A549 (cell line): ENCODE measurements around the gene TNN. TPM values are rescaled to one million over a fixed set of nuclear protein-coding genes. Genes with fewer than 3 reads are reported as not detected.

Source experiments
- ATAC-seq, 2 experiments: fragments of 200-7000 bp in 1 of 2; fragments of >200 bp in 1 of 2; cut with Nextera tagmentation in 1 of 2; cut with Tn5 transposase in 1 of 2; 3 replicates each; pipeline versions ENCODE4 v1.8.0 to v1.9.1; 2018 to 2020; ENCODE audit warnings: mild to moderate bottlenecking in 1 of 2, moderate library complexity in 1 of 2
- CTCF ChIA-PET: fragments of 300-600 bp; sonication (Branson Sonifier 250); formaldehyde crosslinking; extraction: SDS; loops from one replicate; lab custom pipeline; 2021; ENCODE audit warnings: antibody characterized with exemption, inconsistent platforms; lab: Yijun Ruan, JAX
- POLR2A ChIA-PET: fragments of 350-600 bp; formaldehyde crosslinking; extraction: SDS; loops from one replicate; lab custom pipeline; 2021; ENCODE audit warnings: antibody characterized with exemption, inconsistent platforms; lab: Yijun Ruan, JAX
- DNase-seq, 2 experiments: peaks; one replicate each; pipeline versions ENCODE4 v3.0.0 to v3.0.0-alpha.2; 2011 to 2016; ENCODE audit warnings: low read depth in 1 of 2, low spot score in 1 of 2
- FAIRE-seq: peaks from 2 replicates; lab custom pipeline; 2011; peaks lifted over from hg19 to GRCh38; lab: Jason Lieb, UNC
- H3K27ac ChIP-seq, 2 experiments: fragments of >200 bp; sonication (Bioruptor Twin); formaldehyde crosslinking; 3 replicates each; pipeline ENCODE4 v1.5.1; 2016 to 2017
- H3K4me1 ChIP-seq: fragments of >200 bp; sonication (Bioruptor Twin); formaldehyde crosslinking; 3 replicates; pipeline ENCODE4 v1.6.1; 2016
- H3K4me2 ChIP-seq: fragments of >200 bp; sonication (Bioruptor Twin); formaldehyde crosslinking; 3 replicates; pipeline ENCODE4 v1.6.1; 2016
- H3K4me3 ChIP-seq: fragments of >200 bp; sonication (Bioruptor Twin); formaldehyde crosslinking; 3 replicates; pipeline ENCODE4 v1.5.1; 2016
- H3K9me3 ChIP-seq: fragments of >200 bp; sonication (Bioruptor Twin); formaldehyde crosslinking; 3 replicates; pipeline ENCODE4 v1.6.1; 2016
- ATOH8 ChIP-seq: fragments of 250-450 bp; sonication (Bioruptor Pico); IDR thresholded peaks from 2 replicates; pipeline ENCODE4 v1.5.0; 2020; ENCODE audit warnings: low read depth, mild to moderate bottlenecking, moderate library complexity
- BHLHE40 ChIP-seq: IDR thresholded peaks from 2 replicates; pipeline ENCODE4 v1.6.1; 2012; ENCODE audit warnings: low read depth, low read length, inconsistent platforms
- CBX2 ChIP-seq: fragments of 200-600 bp; sonication (generic); IDR thresholded peaks from 2 replicates; pipeline ENCODE4 v1.6.1; 2016; ENCODE audit warnings: low read depth, mild to moderate bottlenecking, borderline replicate concordance
- CEBPB ChIP-seq, 2 experiments: fragments of >200 bp in 1 of 2; sonication (Bioruptor Twin) in 1 of 2; formaldehyde crosslinking in 1 of 2; IDR thresholded peaks; 2 replicates each; pipeline ENCODE4 v1.6.1; 2012 to 2016
- CHD2 ChIP-seq: fragments of 150-350 bp; IDR thresholded peaks from 2 replicates; pipeline ENCODE4 v1.6.1; 2014; ENCODE audit warnings: low read length; ENCODE audit not compliant: partially characterized antibody
- ESRRA ChIP-seq: fragments of 150-350 bp; IDR thresholded peaks from 2 replicates; pipeline ENCODE4 v1.6.1; 2014; ENCODE audit warnings: mild to moderate bottlenecking, low read length, borderline replicate concordance
- FOSB ChIP-seq: fragments of 250-450 bp; sonication (Bioruptor Pico); IDR thresholded peaks from 2 replicates; pipeline ENCODE4 v1.5.0; 2020; ENCODE audit warnings: mild to moderate bottlenecking, moderate library complexity
- FOSL2 ChIP-seq, 2 experiments: fragments of 450-650 bp in 1 of 2; fragments of >200 bp in 1 of 2; sonication (Bioruptor Twin) in 1 of 2; formaldehyde crosslinking; IDR thresholded peaks; 2 replicates each; pipeline versions ENCODE4 v1.5.0 to v1.6.1; 2016 to 2020; ENCODE audit warnings: mild to moderate bottlenecking in 1 of 2, moderate library complexity in 1 of 2
- FOXS1 ChIP-seq: fragments of 250-450 bp; sonication (Bioruptor Pico); IDR thresholded peaks from 2 replicates; pipeline ENCODE4 v1.5.0; 2020; ENCODE audit warnings: mild to moderate bottlenecking, moderate library complexity
- GATA3 ChIP-seq: IDR thresholded peaks from 2 replicates; pipeline ENCODE4 v1.6.1; 2012; ENCODE audit warnings: borderline replicate concordance
- HOXB13 ChIP-seq: fragments of 250-450 bp; sonication (Bioruptor Pico); IDR thresholded peaks from 2 replicates; pipeline ENCODE4 v1.5.0; 2020; ENCODE audit warnings: low read depth, mild to moderate bottlenecking, moderate library complexity
- HOXB5 ChIP-seq: fragments of 250-450 bp; sonication (Bioruptor Pico); IDR thresholded peaks from 2 replicates; pipeline ENCODE4 v1.5.0; 2020; ENCODE audit warnings: mild to moderate bottlenecking, moderate library complexity
- JUNB ChIP-seq: fragments of >200 bp; sonication (Bioruptor Twin); formaldehyde crosslinking; IDR thresholded peaks from 2 replicates; pipeline ENCODE4 v1.6.1; 2016
- MAX ChIP-seq: IDR thresholded peaks from 2 replicates; pipeline ENCODE4 v1.6.1; 2012
- MYC ChIP-seq: IDR thresholded peaks from 2 replicates; pipeline ENCODE4 v1.6.1; 2012; ENCODE audit warnings: mild to moderate bottlenecking, inconsistent platforms, low read length, improper control_type of control experiment, borderline replicate concordance
- NPAS2 ChIP-seq: fragments of 250-450 bp; sonication (Bioruptor Pico); IDR thresholded peaks from 2 replicates; pipeline ENCODE4 v1.8.0; 2022; ENCODE audit warnings: mild to moderate bottlenecking, moderate library complexity, borderline replicate concordance
- PBX3 ChIP-seq: IDR thresholded peaks from 2 replicates; pipeline ENCODE4 v1.6.1; 2012
- PHF8 ChIP-seq: fragments of 200-600 bp; sonication (generic); IDR thresholded peaks from 2 replicates; pipeline ENCODE4 v1.6.1; 2016; ENCODE audit warnings: low read depth, mild to moderate bottlenecking, antibody characterized with exemption, moderate library complexity, borderline replicate concordance
- POLR2A ChIP-seq: IDR thresholded peaks from 2 replicates; pipeline ENCODE4 v1.6.1; 2012; ENCODE audit warnings: mild to moderate bottlenecking, low read length
- RAD21 ChIP-seq, 2 experiments: fragments of >200 bp in 1 of 2; sonication (Bioruptor Twin) in 1 of 2; formaldehyde crosslinking in 1 of 2; IDR thresholded peaks in 1 of 2; conservative IDR thresholded peaks in 1 of 2; 2 replicates in 1 of 2; 3 replicates in 1 of 2; pipeline ENCODE4 v1.6.1; 2012 to 2018; ENCODE audit warnings: inconsistent platforms in 1 of 2
- RCOR1 ChIP-seq: fragments of 150-350 bp; IDR thresholded peaks from 2 replicates; pipeline ENCODE4 v1.6.1; 2014; ENCODE audit warnings: antibody characterized with exemption, low read length, low read depth
- RFX5 ChIP-seq: fragments of 450-650 bp; IDR thresholded peaks from 2 replicates; pipeline ENCODE4 v1.7.1; 2014; ENCODE audit warnings: antibody characterized with exemption, mild to moderate bottlenecking, moderate library complexity
- RNF2 ChIP-seq: fragments of 200-600 bp; sonication (generic); IDR thresholded peaks from 2 replicates; pipeline ENCODE4 v1.6.1; 2016; ENCODE audit warnings: low read depth, mild to moderate bottlenecking, antibody characterized with exemption, moderate library complexity, borderline replicate concordance
- ZFP36 ChIP-seq: fragments of 450-650 bp; IDR thresholded peaks from 2 replicates; pipeline ENCODE4 v1.6.1; 2014; ENCODE audit warnings: borderline replicate concordance; ENCODE audit not compliant: partially characterized antibody
- ZNF302 ChIP-seq: fragments of 250-450 bp; sonication (Bioruptor Pico); IDR thresholded peaks from 2 replicates; pipeline ENCODE4 v1.9.0; 2021; ENCODE audit warnings: inconsistent platforms, mild to moderate bottlenecking, moderate library complexity
- WGBS: methylation state at CpG from one replicate; pipeline ENCODE4 v1.1.6; 2017; ENCODE audit errors: missing lambda C conversion rate; 5-methylcytosine and 5-hydroxymethylcytosine counted together
- polyA plus RNA-seq, 4 experiments: library from polyadenylated mRNA; depleted of rRNA in 3 of 4; stranded (reverse); fragments of >200 nt; fragmentation: RNase III in 1 of 4; extraction: RNeasy Plus Mini Kit Qiagen cat#74134 plus additional on column Dnase treatment in 1 of 4; gene quantifications; 2 replicates in 3 of 4; 3 replicates in 1 of 4; pipeline ENCODE4 v1.2.3, GENCODE V29; 2011 to 2017
- TF ChIP-seq, protein P1 (sequence below): fragments of >200 bp; sonication (Bioruptor Twin); formaldehyde crosslinking; IDR thresholded peaks from 3 replicates; pipeline ENCODE4 v1.5.1; 2016
- TF ChIP-seq, protein P2 (sequence below): fragments of 200-600 bp; sonication (generic); IDR thresholded peaks from 2 replicates; pipeline ENCODE4 v1.6.1; 2016; ENCODE audit warnings: antibody characterized with exemption, mild to moderate bottlenecking, moderate library complexity
- TF ChIP-seq, protein P3 (sequence below): fragments of >200 bp; sonication (Bioruptor Twin); formaldehyde crosslinking; IDR thresholded peaks from 3 replicates; pipeline ENCODE4 v1.6.1; 2016

TNN gene
- polyA plus RNA-seq, 2 of the 4 experiments (the other 2 are of a cell fraction): not detected

GRCh38 chr1:175023043-175023921 is 44.4 kb upstream of the TNN start, which contains the start of gene MRPS14:
MRPS14 (minus strand) TSS chr1:175023425; CDS start chr1:175023408, 17 bp downstream.
- DNase-seq (peak; percentile 95 to 99), FAIRE-seq (peak; percentile 67), ATAC-seq (peak; percentile 96 to 98)
- peak within 1 kb of the TSS; percentile 74 for H3K4me2 ChIP-seq
- H3K4me1 ChIP-seq: peaks cover 8% of the 10 kb centered on the region; the same call in 1 of the 3 replicates
- H3K4me3 ChIP-seq: peak within 1 kb of the TSS; percentile 65
- CTCF ChIA-PET: interaction anchor here (0.6 to 2.5 kb wide), 6 partner anchors 9 to 260 kb away, joined by 3 to 10 read pairs (median 4); no protein-coding TSS in a partner anchor
- WGBS: 4% methylated on average over 36 of the region's 42 CpGs
- no peaks in the 10 kb centered on the region for H3K9me3 ChIP-seq
- POLR2A ChIA-PET: interaction anchor here (0.5 to 2.4 kb wide), 15 partner anchors 9 to 1184 kb away, joined by 3 to 75 read pairs (median 5); partner anchors contain the start of gene CACYBP
- H3K27ac ChIP-seq: peak within 1 kb of the TSS; percentile 79 to 90
- no peak for TF ChIP-seq ATOH8 (CRISPR knock-in tag)
- TF ChIP-seq BHLHE40: no peak
- TF ChIP-seq FOSB (CRISPR knock-in tag): no peak
- TF ChIP-seq ESRRA: no peak
- TF ChIP-seq NPAS2: no peak
- no peak for TF ChIP-seq HOXB13
- TF ChIP-seq MAX: peak; percentile 84
- TF ChIP-seq RAD21 (conservative IDR thresholded peaks at IDR 0.05 in 1 of 2, IDR thresholded peaks at IDR 0.05 in 1 of 2): no peak
- TF ChIP-seq CHD2: peak; percentile 89
- no peak for TF ChIP-seq CBX2
- TF ChIP-seq ZFP36: no peak
- TF ChIP-seq PBX3: 0 out of 2 replicates have a peak, but pooled peaks have one; percentile 18
- TF ChIP-seq PHF8: peak; percentile 72; the same call in 1 of the 2 replicates
- TF ChIP-seq FOSL2 (IDR thresholded peaks at IDR 0.05): no peak
- TF ChIP-seq FOSL2 (CRISPR knock-in tag; IDR thresholded peaks at IDR 0.05): no peak
- TF ChIP-seq ZNF302 (CRISPR knock-in tag): no peak
- TF ChIP-seq RNF2: no peak
- TF ChIP-seq FOXS1 (CRISPR knock-in tag): no peak
- TF ChIP-seq, protein P1, sequence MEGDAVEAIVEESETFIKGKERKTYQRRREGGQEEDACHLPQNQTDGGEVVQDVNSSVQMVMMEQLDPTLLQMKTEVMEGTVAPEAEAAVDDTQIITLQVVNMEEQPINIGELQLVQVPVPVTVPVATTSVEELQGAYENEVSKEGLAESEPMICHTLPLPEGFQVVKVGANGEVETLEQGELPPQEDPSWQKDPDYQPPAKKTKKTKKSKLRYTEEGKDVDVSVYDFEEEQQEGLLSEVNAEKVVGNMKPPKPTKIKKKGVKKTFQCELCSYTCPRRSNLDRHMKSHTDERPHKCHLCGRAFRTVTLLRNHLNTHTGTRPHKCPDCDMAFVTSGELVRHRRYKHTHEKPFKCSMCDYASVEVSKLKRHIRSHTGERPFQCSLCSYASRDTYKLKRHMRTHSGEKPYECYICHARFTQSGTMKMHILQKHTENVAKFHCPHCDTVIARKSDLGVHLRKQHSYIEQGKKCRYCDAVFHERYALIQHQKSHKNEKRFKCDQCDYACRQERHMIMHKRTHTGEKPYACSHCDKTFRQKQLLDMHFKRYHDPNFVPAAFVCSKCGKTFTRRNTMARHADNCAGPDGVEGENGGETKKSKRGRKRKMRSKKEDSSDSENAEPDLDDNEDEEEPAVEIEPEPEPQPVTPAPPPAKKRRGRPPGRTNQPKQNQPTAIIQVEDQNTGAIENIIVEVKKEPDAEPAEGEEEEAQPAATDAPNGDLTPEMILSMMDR: no peak
- no peak for TF ChIP-seq JUNB
- TF ChIP-seq RCOR1: no peak
- TF ChIP-seq CEBPB (IDR thresholded peaks at IDR 0.05): no peak
- TF ChIP-seq HOXB5 (CRISPR knock-in tag): 0 out of 2 replicates have a peak, but pooled peaks have one; percentile 21
- TF ChIP-seq, protein P2, sequence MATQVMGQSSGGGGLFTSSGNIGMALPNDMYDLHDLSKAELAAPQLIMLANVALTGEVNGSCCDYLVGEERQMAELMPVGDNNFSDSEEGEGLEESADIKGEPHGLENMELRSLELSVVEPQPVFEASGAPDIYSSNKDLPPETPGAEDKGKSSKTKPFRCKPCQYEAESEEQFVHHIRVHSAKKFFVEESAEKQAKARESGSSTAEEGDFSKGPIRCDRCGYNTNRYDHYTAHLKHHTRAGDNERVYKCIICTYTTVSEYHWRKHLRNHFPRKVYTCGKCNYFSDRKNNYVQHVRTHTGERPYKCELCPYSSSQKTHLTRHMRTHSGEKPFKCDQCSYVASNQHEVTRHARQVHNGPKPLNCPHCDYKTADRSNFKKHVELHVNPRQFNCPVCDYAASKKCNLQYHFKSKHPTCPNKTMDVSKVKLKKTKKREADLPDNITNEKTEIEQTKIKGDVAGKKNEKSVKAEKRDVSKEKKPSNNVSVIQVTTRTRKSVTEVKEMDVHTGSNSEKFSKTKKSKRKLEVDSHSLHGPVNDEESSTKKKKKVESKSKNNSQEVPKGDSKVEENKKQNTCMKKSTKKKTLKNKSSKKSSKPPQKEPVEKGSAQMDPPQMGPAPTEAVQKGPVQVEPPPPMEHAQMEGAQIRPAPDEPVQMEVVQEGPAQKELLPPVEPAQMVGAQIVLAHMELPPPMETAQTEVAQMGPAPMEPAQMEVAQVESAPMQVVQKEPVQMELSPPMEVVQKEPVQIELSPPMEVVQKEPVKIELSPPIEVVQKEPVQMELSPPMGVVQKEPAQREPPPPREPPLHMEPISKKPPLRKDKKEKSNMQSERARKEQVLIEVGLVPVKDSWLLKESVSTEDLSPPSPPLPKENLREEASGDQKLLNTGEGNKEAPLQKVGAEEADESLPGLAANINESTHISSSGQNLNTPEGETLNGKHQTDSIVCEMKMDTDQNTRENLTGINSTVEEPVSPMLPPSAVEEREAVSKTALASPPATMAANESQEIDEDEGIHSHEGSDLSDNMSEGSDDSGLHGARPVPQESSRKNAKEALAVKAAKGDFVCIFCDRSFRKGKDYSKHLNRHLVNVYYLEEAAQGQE: peak; percentile 68
- peak; percentile 70 for TF ChIP-seq POLR2A
- TF ChIP-seq RFX5: 0 out of 2 replicates have a peak, but pooled peaks have one; percentile 34
- TF ChIP-seq GATA3: peak; percentile 20; the same call in 1 of the 2 replicates
- TF ChIP-seq, protein P3, sequence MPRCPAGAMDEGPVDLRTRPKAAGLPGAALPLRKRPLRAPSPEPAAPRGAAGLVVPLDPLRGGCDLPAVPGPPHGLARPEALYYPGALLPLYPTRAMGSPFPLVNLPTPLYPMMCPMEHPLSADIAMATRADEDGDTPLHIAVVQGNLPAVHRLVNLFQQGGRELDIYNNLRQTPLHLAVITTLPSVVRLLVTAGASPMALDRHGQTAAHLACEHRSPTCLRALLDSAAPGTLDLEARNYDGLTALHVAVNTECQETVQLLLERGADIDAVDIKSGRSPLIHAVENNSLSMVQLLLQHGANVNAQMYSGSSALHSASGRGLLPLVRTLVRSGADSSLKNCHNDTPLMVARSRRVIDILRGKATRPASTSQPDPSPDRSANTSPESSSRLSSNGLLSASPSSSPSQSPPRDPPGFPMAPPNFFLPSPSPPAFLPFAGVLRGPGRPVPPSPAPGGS: peak; percentile 57; the same call in 1 of the 3 replicates
- peak; percentile 70; the same call in 1 of the 2 replicates for TF ChIP-seq MYC
